HEK293T (cell line): ENCODE results near the gene CLN5.
"Not testable (repeated sequence)": the region's sequence is repeated elsewhere in the genome, so short reads cannot be mapped to it uniquely, and the experiment has no call there.

Experiments
- CTCF ChIA-PET: fragments of 350-600 bp; formaldehyde crosslinking; extraction: SDS; loops from one replicate; lab custom pipeline; 2021; ENCODE audit warnings: antibody characterized with exemption, inconsistent platforms; lab: Yijun Ruan, JAX
- POLR2A ChIA-PET: fragments of 350-600 bp; formaldehyde crosslinking; extraction: SDS; loops from one replicate; lab custom pipeline; 2020; ENCODE audit warnings: antibody characterized with exemption, inconsistent platforms; lab: Yijun Ruan, JAX
- DNase-seq: peaks from one replicate; pipeline ENCODE4 v3.0.0; 2012; ENCODE audit warnings: mixed read lengths; ENCODE audit errors: extremely low spot score
- ARNT ChIP-seq: fragments of 450-650 bp; IDR thresholded peaks from 2 replicates; pipeline ENCODE4 v1.6.1; 2017; ENCODE audit warnings: mild to moderate bottlenecking
- BHLHE40 ChIP-seq: fragments of 450-650 bp; IDR thresholded peaks from 2 replicates; pipeline ENCODE4 v1.6.1; 2016; ENCODE audit warnings: mild to moderate bottlenecking, moderate library complexity, borderline replicate concordance
- CTBP1 ChIP-seq: fragments of 450-650 bp; IDR thresholded peaks from 2 replicates; pipeline ENCODE4 v1.6.1; 2016; ENCODE audit warnings: borderline replicate concordance
- ELF4 ChIP-seq: fragments of 450-650 bp; IDR thresholded peaks from 2 replicates; pipeline ENCODE4 v1.6.1; 2017; ENCODE audit warnings: antibody characterized with exemption
- FOXA1 ChIP-seq: fragments of 450-650 bp; IDR thresholded peaks from 2 replicates; pipeline ENCODE4 v1.6.1; 2016; ENCODE audit warnings: mild to moderate bottlenecking
- FOXK2 ChIP-seq: fragments of 450-650 bp; IDR thresholded peaks from 2 replicates; pipeline ENCODE4 v1.6.1; 2016; ENCODE audit warnings: mild to moderate bottlenecking
- FOXM1 ChIP-seq: fragments of 450-650 bp; IDR thresholded peaks from 2 replicates; pipeline ENCODE4 v1.6.1; 2017; ENCODE audit warnings: mild to moderate bottlenecking, borderline replicate concordance
- HDGF ChIP-seq: fragments of 450-650 bp; IDR thresholded peaks from 2 replicates; pipeline ENCODE4 v1.6.1; 2017; ENCODE audit warnings: antibody characterized with exemption, borderline replicate concordance
- L3MBTL2 ChIP-seq: fragments of 450-650 bp; conservative IDR thresholded peaks from 2 replicates; pipeline ENCODE4 v1.6.1; 2016; ENCODE audit warnings: mild to moderate bottlenecking
- LEF1 ChIP-seq: fragments of 450-650 bp; IDR thresholded peaks from 2 replicates; pipeline ENCODE4 v1.6.1; 2017; ENCODE audit warnings: mild to moderate bottlenecking, borderline replicate concordance
- NFRKB ChIP-seq: fragments of 450-650 bp; IDR thresholded peaks from 2 replicates; pipeline ENCODE4 v1.6.1; 2016; ENCODE audit warnings: mild to moderate bottlenecking, moderate library complexity
- PKNOX1 ChIP-seq: fragments of 450-650 bp; IDR thresholded peaks from 2 replicates; pipeline ENCODE4 v1.6.1; 2016
- SP1 ChIP-seq: fragments of 450-650 bp; IDR thresholded peaks from 2 replicates; pipeline ENCODE4 v1.6.1; 2017
- SUZ12 ChIP-seq: fragments of 450-650 bp; IDR thresholded peaks from 2 replicates; pipeline ENCODE4 v1.6.1; 2016; ENCODE audit warnings: mild to moderate bottlenecking
- TARDBP ChIP-seq: fragments of 450-650 bp; IDR thresholded peaks from 2 replicates; pipeline ENCODE4 v1.6.1; 2016
- ZNF384 ChIP-seq: fragments of 450-650 bp; IDR thresholded peaks from 2 replicates; pipeline ENCODE4 v1.6.1; 2016

CLN5 gene

GRCh38 chr13:77001540-77001939 is 9.7 kb downstream of the CLN5 start:
- DNase-seq: no peak
- ChIA-PET CTCF (interaction anchor here (0.6 to 1.9 kb wide), 7 partner anchors 9 to 1440 kb away, joined by 3 to 15 read pairs (median 5); no protein-coding TSS in a partner anchor), POLR2A (interaction anchor here (1.2 to 1.9 kb wide), 3 partner anchors 9 to 21 kb away, joined by 3 to 10 read pairs (median 8); partner anchors contain the start of gene CLN5)
- no peak for TF ChIP-seq ELF4
- no peak for TF ChIP-seq SUZ12
- no peak for TF ChIP-seq SP1
- no peak for TF ChIP-seq CTBP1
- no peak for TF ChIP-seq L3MBTL2
- TF ChIP-seq ARNT: no peak
- no peak for TF ChIP-seq HDGF
- TF ChIP-seq LEF1: no peak
- TF ChIP-seq ZNF384: no peak
- TF ChIP-seq TARDBP: no peak
- TF ChIP-seq FOXA1: no peak
- no peak for TF ChIP-seq FOXM1

DNA sequence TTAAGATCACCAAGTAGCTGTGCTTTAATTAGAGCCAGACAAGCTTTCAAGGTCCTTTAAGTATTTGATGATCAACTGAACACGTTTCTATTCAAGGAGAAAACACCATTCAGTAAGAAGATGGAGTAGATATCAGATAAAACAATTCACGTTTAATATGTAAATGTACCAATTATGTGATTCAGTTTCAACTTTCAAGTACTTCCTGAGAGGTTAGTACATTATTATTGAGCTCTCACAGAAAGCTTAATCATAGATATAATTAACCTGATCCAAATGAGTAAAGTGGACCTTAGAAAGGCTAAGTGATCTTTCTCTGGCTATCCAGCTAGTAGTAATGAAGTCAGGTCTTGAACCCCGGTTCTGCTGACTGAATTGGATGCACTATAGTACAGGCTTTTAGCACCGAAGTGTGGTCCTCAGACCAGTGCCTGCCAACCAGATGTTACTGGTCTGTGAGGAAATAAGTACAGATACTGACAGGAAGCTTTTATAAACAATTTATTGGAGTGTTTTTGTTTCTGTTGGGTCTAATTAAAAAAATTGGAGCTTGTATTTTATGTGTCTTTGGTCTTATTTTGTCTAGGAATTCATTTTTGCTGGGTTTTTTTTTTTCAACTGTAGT is 10.2 kb downstream of the CLN5 start:
- ChIA-PET POLR2A (interaction anchor here (1.2 to 1.9 kb wide), 3 partner anchors 9 to 20 kb away, joined by 3 to 10 read pairs (median 8); partner anchors contain the start of gene CLN5), CTCF (interaction anchor here (0.6 to 1.9 kb wide), 14 partner anchors 9 to 1439 kb away, joined by 3 to 15 read pairs (median 3); no protein-coding TSS in a partner anchor)
- no peak for TF ChIP-seq PKNOX1
- TF ChIP-seq BHLHE40: no peak
- no peak for TF ChIP-seq TARDBP
- no peak for TF ChIP-seq SP1
- no peak for TF ChIP-seq ZNF384
- TF ChIP-seq ARNT: no peak
- no peak for TF ChIP-seq NFRKB
- TF ChIP-seq SUZ12: no peak
- no peak for TF ChIP-seq FOXA1
- no peak for TF ChIP-seq FOXM1
- TF ChIP-seq L3MBTL2: no peak
- no peak for TF ChIP-seq LEF1
- TF ChIP-seq ELF4: no peak
- TF ChIP-seq HDGF: no peak
- no peak for TF ChIP-seq CTBP1
- no peak for TF ChIP-seq FOXK2
- DNase-seq: no peak

GRCh38 chr13:77002590-77003190 is 10.8 kb downstream of the CLN5 start:
- TF ChIP-seq BHLHE40 (no peak), ARNT (peak; percentile 78), FOXM1 (no peak), HDGF (no peak), L3MBTL2 (no peak)
- POLR2A ChIA-PET: interaction anchor here (1.2 to 1.9 kb wide), 3 partner anchors 10 to 19 kb away, joined by 3 to 10 read pairs (median 8); partner anchors contain the start of gene CLN5
- peak; percentile 68 for DNase-seq
- CTCF ChIA-PET: interaction anchor here (0.6 to 1.9 kb wide), 12 partner anchors 9 to 1341 kb away, joined by 3 to 15 read pairs (median 4); no protein-coding TSS in a partner anchor

- POLR2A ChIA-PET: interaction anchor here (0.8 to 1.4 kb wide), 2 partner anchors 14 to 18 kb away, joined by 3 to 8 read pairs; partner anchors contain the start of gene FBXL3
- DNase-seq, CTCF ChIA-PET: not testable (repeated sequence)
These were observed 16.5 kb downstream of the CLN5 start for GRCh38 chr13:77008337-77008736.

DNA sequence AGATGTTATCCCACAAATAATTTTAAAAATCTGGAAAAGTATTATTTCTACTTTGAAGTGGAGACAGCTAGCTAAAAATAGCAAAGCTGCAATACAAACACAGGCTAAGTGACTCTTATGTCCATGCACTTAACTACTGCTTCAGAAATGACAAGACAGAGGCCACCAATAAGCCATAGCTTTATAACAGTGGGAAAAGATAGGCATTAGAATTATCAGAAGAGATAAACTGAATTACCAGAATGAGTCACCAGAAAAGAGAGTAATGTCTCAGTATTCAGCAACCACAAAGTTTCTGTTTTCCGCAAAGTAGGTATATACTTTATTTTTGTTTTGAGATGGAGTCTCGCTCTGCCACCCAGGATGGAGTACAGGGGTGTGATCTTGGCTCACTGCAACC is 17.1 kb downstream of the CLN5 start:
- ChIA-PET CTCF (no interaction called here), POLR2A (interaction anchor here (1.1 to 1.4 kb wide), 2 partner anchors 17 to 18 kb away, joined by 3 to 8 read pairs; partner anchors contain the start of gene FBXL3)
- no peak for DNase-seq
- no peak for TF ChIP-seq BHLHE40
- no peak for TF ChIP-seq FOXA1
- no peak for TF ChIP-seq PKNOX1
- no peak for TF ChIP-seq FOXK2
- no peak for TF ChIP-seq SP1
- no peak for TF ChIP-seq ELF4
- no peak for TF ChIP-seq NFRKB
- no peak for TF ChIP-seq FOXM1
- no peak for TF ChIP-seq SUZ12
- TF ChIP-seq ARNT: no peak
- no peak for TF ChIP-seq TARDBP
- TF ChIP-seq L3MBTL2: no peak
- no peak for TF ChIP-seq HDGF
- TF ChIP-seq CTBP1: no peak
- no peak for TF ChIP-seq LEF1
- no peak for TF ChIP-seq ZNF384

DNA sequence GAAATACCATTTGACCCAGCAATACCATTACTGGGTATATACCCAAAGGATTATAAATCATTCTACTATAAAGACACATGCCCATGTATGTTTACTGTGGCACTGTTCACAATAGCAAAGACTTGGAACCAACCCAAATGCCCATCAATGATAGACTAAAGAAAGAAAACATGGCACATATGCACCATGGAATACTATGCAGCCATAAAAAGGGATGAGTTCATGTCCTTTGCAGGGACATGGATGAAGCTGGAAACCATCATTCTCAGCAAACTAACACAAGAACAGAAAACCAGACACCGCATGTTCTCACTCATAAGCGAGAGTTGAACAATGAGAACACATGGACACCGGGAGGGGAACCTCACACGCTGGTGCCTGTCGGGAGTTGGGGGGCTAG is 17.8 kb downstream of the CLN5 start:
- DNase-seq, CTCF ChIA-PET: not testable (repeated sequence)
- POLR2A ChIA-PET: interaction anchor here (1.1 kb wide), 1 partner anchor 17 kb away, joined by 3 read pairs; no protein-coding TSS in a partner anchor
